Measurements from ENCODE around the gene BBS2. TPM values are rescaled to one million over a fixed set of nuclear protein-coding genes. Genes with fewer than 3 reads are reported as not detected.
"Not testable (repeated sequence)": the region's sequence is repeated elsewhere in the genome, so short reads cannot be mapped to it uniquely, and the experiment has no call there.

BBS2 gene
- total RNA-seq, 4 donors from 2014 or later: 22.9 to 66.0 (median 39.6) TPM

DNA sequence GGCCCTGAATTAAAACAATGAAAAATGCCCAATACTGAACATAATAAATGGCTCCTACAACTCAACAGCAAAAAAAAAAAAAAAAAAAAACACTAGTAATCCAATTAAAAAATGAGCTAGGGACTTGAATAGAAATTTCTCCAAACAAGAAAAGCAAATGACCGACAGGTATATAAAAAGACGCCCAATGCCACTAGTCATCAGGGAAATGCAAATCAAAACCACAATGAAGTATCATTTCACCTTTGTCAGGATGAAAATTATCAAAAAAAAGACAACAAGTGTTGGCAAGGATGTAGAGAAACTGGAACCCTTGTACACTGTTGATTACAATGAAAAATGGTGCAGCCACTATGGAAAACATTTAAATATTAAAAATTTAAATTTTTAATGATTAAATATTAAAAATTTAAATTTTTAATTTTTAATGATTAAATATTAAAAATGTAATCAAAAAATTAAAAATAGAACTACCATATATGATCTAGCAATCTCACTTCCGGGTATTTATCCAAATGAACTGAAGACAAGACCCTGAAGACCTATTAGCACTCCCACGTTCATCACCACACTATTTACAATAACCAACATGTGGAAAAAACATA is 28.1 kb downstream of the BBS2 start:
- Histone ChIP-seq H3K4me3 (no peak overlapping the region), H3K4me1 (no peaks in the 10 kb centered on the region), H3K27ac (no peak overlapping the region), H3K9me3 (no peaks in the 10 kb centered on the region), H3K36me3 (peaks cover 0 to 18% (median 0%) of the 10 kb centered on the region in 3 donors), H3K27me3 (no peaks in the 10 kb centered on the region)
- TF ChIP-seq, protein P1, sequence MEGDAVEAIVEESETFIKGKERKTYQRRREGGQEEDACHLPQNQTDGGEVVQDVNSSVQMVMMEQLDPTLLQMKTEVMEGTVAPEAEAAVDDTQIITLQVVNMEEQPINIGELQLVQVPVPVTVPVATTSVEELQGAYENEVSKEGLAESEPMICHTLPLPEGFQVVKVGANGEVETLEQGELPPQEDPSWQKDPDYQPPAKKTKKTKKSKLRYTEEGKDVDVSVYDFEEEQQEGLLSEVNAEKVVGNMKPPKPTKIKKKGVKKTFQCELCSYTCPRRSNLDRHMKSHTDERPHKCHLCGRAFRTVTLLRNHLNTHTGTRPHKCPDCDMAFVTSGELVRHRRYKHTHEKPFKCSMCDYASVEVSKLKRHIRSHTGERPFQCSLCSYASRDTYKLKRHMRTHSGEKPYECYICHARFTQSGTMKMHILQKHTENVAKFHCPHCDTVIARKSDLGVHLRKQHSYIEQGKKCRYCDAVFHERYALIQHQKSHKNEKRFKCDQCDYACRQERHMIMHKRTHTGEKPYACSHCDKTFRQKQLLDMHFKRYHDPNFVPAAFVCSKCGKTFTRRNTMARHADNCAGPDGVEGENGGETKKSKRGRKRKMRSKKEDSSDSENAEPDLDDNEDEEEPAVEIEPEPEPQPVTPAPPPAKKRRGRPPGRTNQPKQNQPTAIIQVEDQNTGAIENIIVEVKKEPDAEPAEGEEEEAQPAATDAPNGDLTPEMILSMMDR (IDR thresholded peaks at IDR 0.05): no peak
- no peak for TF ChIP-seq POLR2A (IDR thresholded peaks at IDR 0.05)
- DNase-seq: no peak

DNA sequence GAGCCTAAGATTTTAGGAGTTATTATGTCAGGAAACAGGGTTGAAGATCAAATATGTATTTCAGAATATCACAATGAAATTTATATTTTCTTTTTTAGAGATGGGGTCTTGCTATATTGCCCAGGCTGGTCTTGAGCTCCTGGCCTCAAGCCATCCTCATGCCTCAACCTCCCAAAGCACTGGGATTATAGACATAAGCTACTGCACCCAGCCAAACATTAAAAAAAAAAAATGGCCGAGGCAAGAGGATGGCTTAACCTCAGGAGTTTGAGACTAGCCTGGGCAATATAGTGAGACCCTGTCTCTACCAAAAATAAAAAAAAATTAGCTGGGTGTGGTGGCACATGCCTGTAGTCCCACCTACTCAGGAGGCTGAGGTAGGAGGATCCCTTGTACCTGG is 31.0 kb downstream of the BBS2 start:
- peaks cover 0 to 24% (median 0%) of the 10 kb centered on the region in 3 donors for H3K36me3 ChIP-seq
- H3K27me3 ChIP-seq, DNase-seq, H3K4me1 ChIP-seq, H3K4me3 ChIP-seq, H3K27ac ChIP-seq, H3K9me3 ChIP-seq: not testable (repeated sequence)

GRCh38 chr16:56488035-56488434 is 31.8 kb downstream of the BBS2 start:
- Histone ChIP-seq H3K4me3 (no peak overlapping the region), H3K9me3 (no peaks in the 10 kb centered on the region), H3K27me3 (no peaks in the 10 kb centered on the region), H3K27ac (no peak overlapping the region), H3K36me3 (peaks cover 0 to 31% (median 0%) of the 10 kb centered on the region in 3 donors), H3K4me1 (no peaks in the 10 kb centered on the region)
- no peak for DNase-seq
- TF ChIP-seq POLR2A (IDR thresholded peaks at IDR 0.05): no peak
- TF ChIP-seq, protein P1 (IDR thresholded peaks at IDR 0.05): no peak

GRCh38 chr16:56483394-56483793 is 36.4 kb downstream of the BBS2 start:
- TF ChIP-seq, protein P1 (IDR thresholded peaks at IDR 0.05): no peak
- no peak for TF ChIP-seq POLR2A (IDR thresholded peaks at IDR 0.05)
- H3K9me3 ChIP-seq: no peaks in the 10 kb centered on the region
- H3K4me1 ChIP-seq: no peaks in the 10 kb centered on the region
- peaks cover 0 to 43% (median 0%) of the 10 kb centered on the region in 3 donors for H3K36me3 ChIP-seq
- DNase-seq: no peak
- H3K27me3 ChIP-seq: no peaks in the 10 kb centered on the region
- no peak overlapping the region for H3K4me3 ChIP-seq
- no peak overlapping the region for H3K27ac ChIP-seq

DNA sequence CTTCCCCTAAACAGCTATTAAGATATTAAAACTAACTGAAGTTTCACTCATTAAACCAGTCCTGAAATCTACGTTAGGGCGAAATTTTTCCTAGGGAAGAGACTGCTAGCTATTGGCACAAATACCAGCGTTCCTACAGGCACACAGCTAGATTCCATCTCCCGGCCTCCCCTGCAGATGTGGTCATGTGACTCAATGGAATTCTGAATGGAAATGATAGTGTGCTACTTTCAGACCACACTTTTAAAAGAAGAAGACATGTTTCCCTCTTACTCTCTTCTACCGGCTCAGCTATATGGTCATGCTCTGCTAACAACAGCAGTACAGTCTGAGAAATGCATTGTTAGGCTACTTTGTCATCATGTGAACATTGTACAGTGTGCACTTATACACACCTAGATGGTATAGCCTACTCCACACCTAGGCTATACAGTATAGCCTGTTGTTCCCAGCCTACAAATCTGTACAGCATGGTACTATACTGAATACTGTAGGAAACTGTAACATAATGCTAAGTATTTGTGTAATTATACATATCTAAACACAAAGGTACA is 37.1 kb downstream of the BBS2 start:
- Histone ChIP-seq H3K27ac (no peak overlapping the region), H3K9me3 (no peaks in the 10 kb centered on the region), H3K4me1 (no peaks in the 10 kb centered on the region), H3K36me3 (peaks cover 0 to 50% (median 0%) of the 10 kb centered on the region in 3 donors), H3K27me3 (no peaks in the 10 kb centered on the region), H3K4me3 (no peak overlapping the region)
- DNase-seq: no peak
- no peak for TF ChIP-seq POLR2A (IDR thresholded peaks at IDR 0.05)
- TF ChIP-seq, protein P1 (IDR thresholded peaks at IDR 0.05): no peak

DNA sequence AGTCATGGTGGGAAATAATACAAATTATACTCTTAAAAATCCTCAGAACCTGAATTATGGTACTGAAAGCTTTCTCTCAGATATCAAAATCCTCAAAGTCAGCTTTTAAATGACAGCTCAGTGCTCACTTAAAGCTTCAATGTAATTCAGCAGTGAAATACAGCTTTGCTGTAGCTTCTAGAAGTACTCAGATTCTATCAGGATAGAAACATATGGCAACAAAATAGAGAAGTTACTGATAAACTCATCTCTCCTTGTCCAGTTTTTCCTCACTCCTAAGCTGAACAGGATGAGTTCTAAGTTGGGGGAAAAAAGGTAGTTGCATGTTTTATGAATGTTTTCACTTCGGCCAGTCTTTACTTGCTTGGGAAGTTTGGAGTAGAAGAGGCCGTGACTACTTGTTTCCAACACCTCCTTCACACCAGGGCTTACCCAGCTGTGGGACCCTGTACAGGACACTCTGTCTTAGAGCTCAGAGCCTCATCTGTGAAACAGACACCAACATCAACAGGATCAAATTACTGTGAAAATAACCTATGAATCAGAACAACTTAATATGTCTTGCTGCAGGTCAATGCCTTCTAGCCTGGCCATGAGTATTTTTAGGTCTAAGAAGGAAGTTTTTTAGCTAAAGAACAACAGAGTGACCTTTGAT is 38.2 kb downstream of the BBS2 start:
- H3K27me3 ChIP-seq: no peaks in the 10 kb centered on the region
- H3K4me3 ChIP-seq: no peak overlapping the region
- no peaks in the 10 kb centered on the region for H3K9me3 ChIP-seq
- peaks cover 0 to 61% (median 0%) of the 10 kb centered on the region in 3 donors for H3K36me3 ChIP-seq
- no peaks in the 10 kb centered on the region for H3K4me1 ChIP-seq
- DNase-seq: no peak
- TF ChIP-seq, protein P1 (IDR thresholded peaks at IDR 0.05): no peak
- TF ChIP-seq POLR2A (IDR thresholded peaks at IDR 0.05): no peak
- H3K27ac ChIP-seq: no peak overlapping the region

Data from Peyer's patch (tissue), 4 donors.